ENCODE results near the gene JUP.

Gene JUP

DNA sequence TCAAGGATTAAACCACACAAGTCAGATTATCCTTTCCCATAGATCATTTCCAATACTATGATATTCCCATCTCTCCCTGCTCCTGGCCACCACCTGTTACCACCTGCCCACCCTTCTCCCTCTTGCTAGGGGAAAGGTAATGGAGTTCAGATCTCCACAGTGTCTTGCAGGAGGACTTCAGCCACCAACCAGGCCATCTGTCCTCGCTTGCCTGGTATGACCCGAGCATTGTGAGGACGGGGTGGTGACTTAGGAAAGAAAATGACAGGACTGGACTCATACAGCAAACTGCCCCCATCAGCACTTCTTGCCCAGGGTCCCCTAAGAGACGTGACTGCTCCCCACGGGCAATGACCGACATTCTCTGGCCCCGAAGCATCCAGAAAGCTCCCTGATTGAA lies 37.1 kb upstream of the JUP start:
- H3K4me3 Mint-ChIP-seq = no peak overlapping the region
- H3K27ac Mint-ChIP-seq = peak overlapping the region in 1 of 3 experiments; percentile 61
- H3K36me3 Mint-ChIP-seq (ENCODE audit: low read depth) = peaks cover 29% of the 10 kb centered on the region
- no peak for TF ChIP-seq CTCF (IDR thresholded peaks at IDR 0.05; ENCODE audit: unreplicated experiment in 3 of 3)
- H3K4me1 Mint-ChIP-seq = no peaks in the 10 kb centered on the region
- H3K27me3 Mint-ChIP-seq (ENCODE audit: low read depth) = no peaks in the 10 kb centered on the region
- H3K9me3 Mint-ChIP-seq = no peaks in the 10 kb centered on the region

DNA sequence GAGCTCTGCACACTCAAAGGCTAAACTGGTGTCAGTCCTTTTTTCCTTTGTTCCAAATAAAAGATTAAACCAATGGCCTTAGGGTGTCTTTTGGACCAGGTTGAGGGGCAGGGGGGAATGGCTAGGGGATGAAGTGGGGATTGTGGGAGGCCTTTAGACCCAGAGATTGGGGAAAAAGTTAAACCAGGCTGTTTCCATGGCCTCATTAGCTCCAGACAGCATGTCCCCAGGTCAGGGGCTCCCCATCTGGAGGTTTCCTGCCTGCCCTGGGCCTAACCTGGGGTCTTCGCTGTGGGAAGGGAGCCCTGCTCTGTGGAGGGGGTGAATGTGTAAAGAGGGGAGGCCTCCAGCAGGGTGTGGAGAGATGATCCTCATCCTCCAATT lies 36.6 kb upstream of the JUP start:
- no peaks in the 10 kb centered on the region for H3K27me3 Mint-ChIP-seq (ENCODE audit: low read depth)
- H3K27ac Mint-ChIP-seq = peak overlapping the region in 1 of 3 experiments; percentile 61
- H3K36me3 Mint-ChIP-seq (ENCODE audit: low read depth) = peaks cover 31% of the 10 kb centered on the region
- TF ChIP-seq CTCF (IDR thresholded peaks at IDR 0.05; ENCODE audit: unreplicated experiment in 3 of 3) = no peak
- no peak overlapping the region for H3K4me3 Mint-ChIP-seq
- no peaks in the 10 kb centered on the region for H3K9me3 Mint-ChIP-seq
- H3K4me1 Mint-ChIP-seq = no peaks in the 10 kb centered on the region

DNA sequence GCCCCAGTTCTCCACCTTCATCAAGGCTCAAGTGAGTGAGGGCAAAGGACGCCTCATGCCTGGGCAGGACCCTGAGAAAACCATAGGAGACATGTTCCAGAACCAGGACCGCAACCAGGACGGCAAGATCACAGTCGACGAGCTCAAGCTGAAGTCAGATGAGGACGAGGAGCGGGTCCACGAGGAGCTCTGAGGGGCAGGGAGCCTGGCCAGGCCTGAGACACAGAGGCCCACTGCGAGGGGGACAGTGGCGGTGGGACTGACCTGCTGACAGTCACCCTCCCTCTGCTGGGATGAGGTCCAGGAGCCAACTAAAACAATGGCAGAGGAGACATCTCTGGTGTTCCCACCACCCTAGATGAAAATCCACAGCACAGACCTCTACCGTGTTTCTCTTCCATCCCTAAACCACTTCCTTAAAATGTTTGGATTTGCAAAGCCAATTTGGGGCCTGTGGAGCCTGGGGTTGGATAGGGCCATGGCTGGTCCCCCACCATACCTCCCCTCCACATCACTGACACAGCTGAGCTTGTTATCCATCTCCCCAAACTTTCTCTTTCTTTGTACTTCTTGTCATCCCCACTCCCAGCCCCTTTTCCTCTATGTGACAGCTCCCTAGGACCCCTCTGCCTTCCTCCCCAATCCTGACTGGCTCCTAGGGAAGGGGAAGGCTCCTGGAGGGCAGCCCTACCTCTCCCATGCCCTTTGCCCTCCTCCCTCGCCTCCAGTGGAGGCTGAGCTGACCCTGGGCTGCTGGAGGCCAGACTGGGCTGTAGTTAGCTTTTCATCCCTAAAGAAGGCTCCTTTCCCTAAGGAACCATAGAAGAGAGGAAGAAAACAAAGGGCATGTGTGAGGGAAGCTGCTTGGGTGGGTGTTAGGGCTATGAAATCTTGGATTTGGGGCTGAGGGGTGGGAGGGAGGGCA lies 36.0 kb upstream of the JUP start:
- TF ChIP-seq CTCF (IDR thresholded peaks at IDR 0.05; ENCODE audit: unreplicated experiment in 3 of 3) = no peak
- H3K4me3 Mint-ChIP-seq = no peak overlapping the region
- H3K4me1 Mint-ChIP-seq = no peaks in the 10 kb centered on the region
- H3K9me3 Mint-ChIP-seq = no peaks in the 10 kb centered on the region
- H3K27ac Mint-ChIP-seq = peak overlapping the region in 1 of 3 experiments; percentile 57
- H3K36me3 Mint-ChIP-seq (ENCODE audit: low read depth) = peaks cover 31% of the 10 kb centered on the region
- no peaks in the 10 kb centered on the region for H3K27me3 Mint-ChIP-seq (ENCODE audit: low read depth)

GRCh38 chr17:41821776-41822175 lies 35.3 kb upstream of the JUP start:
- no peak overlapping the region for H3K4me3 Mint-ChIP-seq
- no peaks in the 10 kb centered on the region for H3K9me3 Mint-ChIP-seq
- peaks cover 35% of the 10 kb centered on the region for H3K36me3 Mint-ChIP-seq (ENCODE audit: low read depth)
- H3K27me3 Mint-ChIP-seq (ENCODE audit: low read depth) = no peaks in the 10 kb centered on the region
- peak overlapping the region in 1 of 3 experiments; percentile 57 for H3K27ac Mint-ChIP-seq
- no peaks in the 10 kb centered on the region for H3K4me1 Mint-ChIP-seq
- no peak for TF ChIP-seq CTCF (IDR thresholded peaks at IDR 0.05; ENCODE audit: unreplicated experiment in 3 of 3)

DNA sequence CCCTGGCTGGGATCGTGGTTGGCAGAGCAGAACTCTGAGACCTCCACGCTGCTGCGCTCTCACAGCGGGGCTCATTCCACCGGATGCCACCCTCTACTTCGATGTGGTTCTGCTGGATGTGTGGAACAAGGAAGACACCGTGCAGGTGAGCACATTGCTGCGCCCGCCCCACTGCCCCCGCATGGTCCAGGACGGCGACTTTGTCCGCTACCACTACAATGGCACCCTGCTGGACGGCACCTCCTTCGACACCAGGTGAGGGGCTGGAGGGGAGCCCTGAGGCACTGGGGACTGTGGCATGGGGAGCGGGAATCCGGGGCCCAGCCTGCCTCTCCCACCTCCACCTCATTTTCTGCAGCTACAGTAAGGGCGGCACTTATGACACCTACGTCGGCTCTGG lies 31.5 kb upstream of the JUP start:
- Mint-ChIP-seq H3K36me3 (ENCODE audit: low read depth) (peaks cover 22% of the 10 kb centered on the region), H3K4me1 (peaks cover 12% of the 10 kb centered on the region), H3K4me3 (no peak overlapping the region), H3K27ac (peak overlapping the region in 1 of 3 experiments; percentile 15), H3K9me3 (no peaks in the 10 kb centered on the region), H3K27me3 (ENCODE audit: low read depth) (no peaks in the 10 kb centered on the region)
- TF ChIP-seq CTCF (IDR thresholded peaks at IDR 0.05; ENCODE audit: unreplicated experiment in 3 of 3) = no peak

Measured in nephron (organoid).